HG02588 (cell line): Measurements from ENCODE around the gene FOXO3.

Experiments used
- ATAC-seq: cut with Tn5 transposase; IDR thresholded peaks from one replicate; pipeline ENCODE4 v1.9.1; 2021; ENCODE audit warnings: mild to moderate bottlenecking, moderate library complexity; ENCODE audit not compliant: unreplicated experiment

FOXO3 gene

GRCh38 chr6:108574457-108575141 is 13.9 kb downstream of the FOXO3 start:
- ATAC-seq, result no peak

GRCh38 chr6:108575905-108576494 is 15.3 kb downstream of the FOXO3 start:
- no peak for ATAC-seq

- ATAC-seq, result no peak
Measured at GRCh38 chr6:108576709-108577108, 16.0 kb downstream of the FOXO3 start.

- no peak for ATAC-seq
Measured at GRCh38 chr6:108578166-108578565, 17.4 kb downstream of the FOXO3 start.

GRCh38 chr6:108578595-108579327 is 18.0 kb downstream of the FOXO3 start:
- ATAC-seq, result no peak

GRCh38 chr6:108579328-108579721 is 18.6 kb downstream of the FOXO3 start:
- ATAC-seq, result no peak

- ATAC-seq, result no peak
Measured at GRCh38 chr6:108580646-108581045, 19.9 kb downstream of the FOXO3 start.

- ATAC-seq, result no peak
Measured at GRCh38 chr6:108581237-108581931, 20.7 kb downstream of the FOXO3 start.

GRCh38 chr6:108581932-108582475 is 21.3 kb downstream of the FOXO3 start:
- no peak for ATAC-seq

GRCh38 chr6:108582618-108583017 is 21.9 kb downstream of the FOXO3 start:
- no peak for ATAC-seq

- ATAC-seq, result no peak
Measured at GRCh38 chr6:108584323-108584722, 23.6 kb downstream of the FOXO3 start.

- no peak for ATAC-seq
Measured at GRCh38 chr6:108585359-108585758, 24.6 kb downstream of the FOXO3 start.

GRCh38 chr6:108585921-108586536 is 25.3 kb downstream of the FOXO3 start:
- no peak for ATAC-seq

- no peak for ATAC-seq
Measured at GRCh38 chr6:108587258-108588059, 26.7 kb downstream of the FOXO3 start.

- no peak for ATAC-seq
Measured at GRCh38 chr6:108588586-108588985, 27.9 kb downstream of the FOXO3 start.

GRCh38 chr6:108589244-108589791 is 28.6 kb downstream of the FOXO3 start:
- ATAC-seq, result no peak

GRCh38 chr6:108591040-108591816 is 30.5 kb downstream of the FOXO3 start:
- no peak for ATAC-seq

- peak; percentile 83 for ATAC-seq
Measured at GRCh38 chr6:108592371-108593337, 31.9 kb downstream of the FOXO3 start.
